Psoas muscle (tissue), 8 donors: Measurements from ENCODE around the gene CHID1. TPM values are rescaled to one million over a fixed set of nuclear protein-coding genes. Genes with fewer than 3 reads are reported as not detected.

ENCODE experiments used
- ATAC-seq, 4 donors: fragments of 200-7000 bp; cut with Tn5 transposase; one replicate each; pipeline ENCODE4 v1.9.1; 2020; ENCODE audit warnings: moderate library complexity in 3 of 4, mild to moderate bottlenecking in 2 of 4
- DNase-seq, 2 donors: peaks; one replicate each; pipeline ENCODE4 v3.0.0-alpha.2; 2020
- H3K27ac ChIP-seq: fragments of 200-600 bp; one replicate; pipeline ENCODE4 v1.8.0; 2022
- H3K27me3 ChIP-seq, 3 donors: fragments of 200-600 bp in 1 of 3; one replicate each; pipeline versions ENCODE4 v1.6.1 to v1.8.0; 2013 to 2022; ENCODE audit warnings: low read length in 2 of 3, mild to moderate bottlenecking in 2 of 3, moderate library complexity in 1 of 3; ENCODE audit not compliant: insufficient read depth in 3 of 3
- H3K36me3 ChIP-seq, 2 donors: fragments of 200-600 bp in 1 of 2; one replicate each; pipeline versions ENCODE4 v1.6.1 to v1.8.0; 2013 to 2022; ENCODE audit warnings: low read depth in 1 of 2, mild to moderate bottlenecking in 1 of 2, moderate library complexity in 1 of 2; ENCODE audit not compliant: insufficient read depth in 1 of 2
- H3K4me1 ChIP-seq: fragments of 200-600 bp; one replicate; pipeline ENCODE4 v1.8.0; 2022
- H3K4me3 ChIP-seq: fragments of 200-600 bp; one replicate; pipeline ENCODE4 v1.8.0; 2022; ENCODE audit warnings: mild to moderate bottlenecking
- H3K9me3 ChIP-seq: fragments of 200-600 bp; one replicate; pipeline ENCODE4 v1.8.0; 2022
- WGBS, 3 donors: extraction: QIAGEN DNeasy Blood & Tissue Kit; methylation state at CpG; one replicate each; pipeline versions ENCODE4 v1.1.6 to v1.1.7; 2013; 5-methylcytosine and 5-hydroxymethylcytosine counted together
- intact Hi-C, 2 donors: fragments of 100-400 bp; cut with DNase I; formaldehyde crosslinking; loops; one replicate each; pipeline versions ENCODE4 v1.11.0 to v1.14.2; 2022
- polyA plus RNA-seq, 3 donors: library from polyadenylated mRNA; stranded (reverse); fragments of 200-250 nt; gene quantifications; one replicate each; pipeline ENCODE4 v1.2.3, GENCODE V29; 2013
- total RNA-seq, 4 donors: library from RNA; stranded (reverse); fragmentation: NEBNext Ultra II Directional in 2 of 4; extraction: Animal tissue kit (Norgen Biotek cat#: 25700) in 2 of 4; gene quantifications; one replicate each; pipeline versions ENCODE4 v1.2.1 to v1.2.4, GENCODE V29; 2021 to 2023
- TF ChIP-seq, protein P1 (sequence below): fragments of 200-600 bp; IDR thresholded peaks from one replicate; pipeline ENCODE4 v1.8.0; 2022; ENCODE audit warnings: antibody characterized with exemption
- donor health status: healthy with polysubstance abuse.
- donor health status: DM: no; HTN: no; CAD: no; lungs with moderate emphysema.
- donor health status: Bipolar disorder and iron deficiency.
- donor health status: healthy.
- donor health status: DM: yes; HTN: yes; CAD: no.
- donor health status: DM: no; HTN: no; CAD: no.
- donor health status: DM: no; HTN: no; CAD: no.
- donor health status: DM: yes; HTN: yes; CAD: no.

CHID1 gene
- total and polyA plus RNA-seq, 7 donors, result 25.5 to 44.5 (median 34.3) TPM

DNA sequence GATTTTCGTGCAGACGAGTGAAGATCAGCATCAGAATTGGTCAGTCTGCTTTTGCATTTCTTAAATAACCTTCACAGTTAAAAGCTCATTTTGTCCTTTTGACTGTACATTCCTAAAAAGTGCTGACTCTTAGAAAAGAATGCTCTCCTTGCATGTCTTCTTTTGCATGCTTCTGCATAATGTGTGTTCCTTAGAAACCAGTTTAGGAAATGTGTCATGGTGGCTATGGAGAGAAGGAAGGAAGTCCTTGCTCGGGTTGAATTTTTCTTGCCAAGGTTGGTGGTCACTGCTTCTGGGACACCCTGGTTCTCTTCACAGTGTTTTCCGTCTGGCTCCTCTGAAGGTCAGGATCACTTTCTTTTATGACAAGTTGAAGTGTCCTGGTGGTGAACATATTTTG is 21.8 kb upstream of the CHID1 start:
- TF ChIP-seq, protein P1, sequence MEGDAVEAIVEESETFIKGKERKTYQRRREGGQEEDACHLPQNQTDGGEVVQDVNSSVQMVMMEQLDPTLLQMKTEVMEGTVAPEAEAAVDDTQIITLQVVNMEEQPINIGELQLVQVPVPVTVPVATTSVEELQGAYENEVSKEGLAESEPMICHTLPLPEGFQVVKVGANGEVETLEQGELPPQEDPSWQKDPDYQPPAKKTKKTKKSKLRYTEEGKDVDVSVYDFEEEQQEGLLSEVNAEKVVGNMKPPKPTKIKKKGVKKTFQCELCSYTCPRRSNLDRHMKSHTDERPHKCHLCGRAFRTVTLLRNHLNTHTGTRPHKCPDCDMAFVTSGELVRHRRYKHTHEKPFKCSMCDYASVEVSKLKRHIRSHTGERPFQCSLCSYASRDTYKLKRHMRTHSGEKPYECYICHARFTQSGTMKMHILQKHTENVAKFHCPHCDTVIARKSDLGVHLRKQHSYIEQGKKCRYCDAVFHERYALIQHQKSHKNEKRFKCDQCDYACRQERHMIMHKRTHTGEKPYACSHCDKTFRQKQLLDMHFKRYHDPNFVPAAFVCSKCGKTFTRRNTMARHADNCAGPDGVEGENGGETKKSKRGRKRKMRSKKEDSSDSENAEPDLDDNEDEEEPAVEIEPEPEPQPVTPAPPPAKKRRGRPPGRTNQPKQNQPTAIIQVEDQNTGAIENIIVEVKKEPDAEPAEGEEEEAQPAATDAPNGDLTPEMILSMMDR, result no peak
- peaks cover 0 to 6% of the 10 kb centered on the region in 2 donors for H3K36me3 ChIP-seq
- intact Hi-C loops, result no loop called here
- H3K4me3 ChIP-seq, result no peak overlapping the region
- peaks cover 45% of the 10 kb centered on the region for H3K4me1 ChIP-seq
- DNase-seq (no peak), ATAC-seq (peak in 2 of 4 donors; percentile 47 to 51)
- H3K27ac ChIP-seq, result peak overlapping the region; percentile 71
- no peaks in the 10 kb centered on the region for H3K27me3 ChIP-seq
- 54 to 71% (median 55%) methylated on average over 4 of the region's 4 CpGs for WGBS, 3 donors
- no peaks in the 10 kb centered on the region for H3K9me3 ChIP-seq

DNA sequence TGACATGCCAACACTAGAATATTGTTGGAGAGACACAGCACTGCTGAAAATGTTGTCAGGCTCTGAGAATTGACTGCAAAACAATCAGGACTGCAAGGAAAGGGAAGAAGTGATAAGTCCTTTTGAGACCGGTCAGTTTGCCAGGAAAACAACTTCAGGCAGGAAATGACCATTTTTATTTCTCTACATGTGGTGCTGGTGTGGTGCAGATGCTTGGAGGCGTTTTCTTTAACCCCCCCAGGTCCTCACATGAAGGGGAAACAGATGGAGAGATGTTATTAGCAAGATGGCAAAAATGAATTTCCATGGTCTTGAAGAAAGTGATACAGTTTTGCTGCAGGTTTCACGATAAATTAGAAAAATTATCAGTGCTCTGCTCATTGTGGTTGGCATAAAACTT is 20.8 kb upstream of the CHID1 start:
- 53 to 62% (median 60%) methylated on average over 3 of the region's 3 CpGs for WGBS, 3 donors
- Histone ChIP-seq H3K36me3 (peaks cover 0 to 9% of the 10 kb centered on the region in 2 donors), H3K27me3 (no peaks in the 10 kb centered on the region), H3K4me3 (no peak overlapping the region), H3K4me1 (peaks cover 52% of the 10 kb centered on the region), H3K9me3 (no peaks in the 10 kb centered on the region), H3K27ac (peak overlapping the region; percentile 27)
- intact Hi-C loops, result no loop called here
- TF ChIP-seq, protein P1, result no peak
- ATAC-seq (no peak), DNase-seq (no peak)

DNA sequence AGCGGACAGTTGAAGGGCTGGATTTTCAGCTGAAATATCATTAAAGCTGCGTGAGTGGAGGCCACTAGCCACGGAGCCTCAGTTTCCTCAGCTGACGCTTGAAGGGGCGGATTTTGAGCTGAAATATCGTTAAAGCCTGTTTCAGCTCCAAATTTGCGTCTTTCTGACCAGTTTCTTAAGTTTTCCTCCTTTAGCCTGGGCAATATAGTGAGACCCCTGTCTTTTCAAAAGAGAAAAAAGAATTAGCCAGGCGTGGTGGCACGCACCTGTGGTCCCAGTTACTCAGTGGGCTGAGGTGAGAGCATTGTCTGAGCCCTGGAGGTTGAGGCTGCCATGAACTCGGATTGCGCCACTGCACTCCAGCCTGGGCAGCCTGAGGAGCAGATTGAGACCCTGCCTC is 18.8 kb upstream of the CHID1 start:
- DNase-seq (no peak), ATAC-seq (no peak)
- H3K27me3 ChIP-seq, result no peaks in the 10 kb centered on the region
- peaks cover 52% of the 10 kb centered on the region for H3K4me1 ChIP-seq
- 96 to 97% (median 97%) methylated on average over 11 of the region's 11 CpGs for WGBS, 3 donors
- TF ChIP-seq, protein P1, result no peak
- no peaks in the 10 kb centered on the region for H3K9me3 ChIP-seq
- no peak overlapping the region for H3K27ac ChIP-seq
- peaks cover 0 to 9% of the 10 kb centered on the region in 2 donors for H3K36me3 ChIP-seq
- H3K4me3 ChIP-seq, result no peak overlapping the region
- intact Hi-C loops, result loop anchor here (5.0 kb wide), 3 partner anchors 48 to 123 kb away; no protein-coding TSS in a partner anchor

DNA sequence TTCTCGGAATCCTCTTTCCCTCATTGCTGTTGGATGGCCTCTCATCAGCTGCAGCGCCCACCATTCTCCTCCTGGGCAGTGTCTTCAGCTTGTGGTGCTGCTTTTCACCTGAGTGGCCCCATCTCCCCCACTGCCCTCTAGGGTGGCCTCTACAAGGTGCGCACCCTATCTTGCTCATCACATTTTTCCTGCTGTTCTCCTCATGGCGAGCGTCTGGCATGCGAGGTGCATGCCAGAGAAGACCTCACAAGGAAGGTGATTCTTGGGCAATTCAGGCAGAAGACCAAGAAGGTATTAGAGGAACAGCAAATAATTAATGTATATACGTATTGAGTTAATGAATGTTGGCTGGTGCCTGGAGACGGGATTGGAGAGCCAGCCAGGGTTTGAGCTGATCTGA is 18.2 kb upstream of the CHID1 start:
- ATAC-seq (no peak), DNase-seq (no peak)
- H3K36me3 ChIP-seq, result peaks cover 0 to 9% of the 10 kb centered on the region in 2 donors
- intact Hi-C loops, result loop anchor here (5.0 kb wide), 3 partner anchors 49 to 124 kb away; no protein-coding TSS in a partner anchor
- TF ChIP-seq, protein P1, result no peak
- H3K4me3 ChIP-seq, result no peak overlapping the region
- no peak overlapping the region for H3K27ac ChIP-seq
- no peaks in the 10 kb centered on the region for H3K27me3 ChIP-seq
- peaks cover 51% of the 10 kb centered on the region for H3K4me1 ChIP-seq
- WGBS, 3 donors, result 71 to 88% (median 83%) methylated on average over 8 of the region's 8 CpGs
- no peaks in the 10 kb centered on the region for H3K9me3 ChIP-seq

DNA sequence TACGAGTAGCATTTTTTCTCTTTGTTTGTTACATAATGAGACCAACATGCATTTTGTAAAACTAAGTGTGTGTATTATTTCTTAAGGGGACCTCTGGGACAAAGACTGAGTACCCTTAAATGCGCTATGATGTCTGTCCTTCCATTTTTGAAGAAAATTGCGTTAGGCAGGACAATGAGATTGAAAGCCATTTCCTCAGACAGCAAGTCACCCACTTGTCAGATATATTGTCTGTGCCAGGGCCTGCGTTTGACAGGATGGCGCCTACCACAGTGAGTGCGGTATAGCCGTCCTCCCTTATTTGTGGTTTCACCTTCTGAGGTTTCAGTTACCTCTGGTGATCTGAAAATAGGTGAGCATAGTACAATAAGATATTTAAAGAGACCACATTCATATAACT is 17.3 kb upstream of the CHID1 start:
- Histone ChIP-seq H3K4me1 (peaks cover 42% of the 10 kb centered on the region), H3K4me3 (no peak overlapping the region), H3K36me3 (peaks cover 0 to 9% of the 10 kb centered on the region in 2 donors), H3K27ac (peak overlapping the region; percentile 33), H3K27me3 (no peaks in the 10 kb centered on the region), H3K9me3 (no peaks in the 10 kb centered on the region)
- ATAC-seq (no peak), DNase-seq (no peak)
- 51 to 63% (median 54%) methylated on average over 7 of the region's 7 CpGs for WGBS, 3 donors
- TF ChIP-seq, protein P1, result no peak
- intact Hi-C loops, result loop anchor here (5.0 kb wide), 3 partner anchors 49 to 124 kb away; no protein-coding TSS in a partner anchor
